Epithelial cell of umbilical artery (primary cell): ENCODE data around the gene HMG20A. TPM values are rescaled to one million over a fixed set of nuclear protein-coding genes. Genes with fewer than 3 reads are reported as not detected.

Experiments
- total RNA-seq: library from RNA; depleted of rRNA; stranded (reverse); fragments of >200 nt; gene quantifications from 2 replicates; pipeline ENCODE4 v1.2.3, GENCODE V29; 2014

Gene HMG20A
- total RNA-seq = 33.4 and 34.4 TPM in 2 replicates

DNA sequence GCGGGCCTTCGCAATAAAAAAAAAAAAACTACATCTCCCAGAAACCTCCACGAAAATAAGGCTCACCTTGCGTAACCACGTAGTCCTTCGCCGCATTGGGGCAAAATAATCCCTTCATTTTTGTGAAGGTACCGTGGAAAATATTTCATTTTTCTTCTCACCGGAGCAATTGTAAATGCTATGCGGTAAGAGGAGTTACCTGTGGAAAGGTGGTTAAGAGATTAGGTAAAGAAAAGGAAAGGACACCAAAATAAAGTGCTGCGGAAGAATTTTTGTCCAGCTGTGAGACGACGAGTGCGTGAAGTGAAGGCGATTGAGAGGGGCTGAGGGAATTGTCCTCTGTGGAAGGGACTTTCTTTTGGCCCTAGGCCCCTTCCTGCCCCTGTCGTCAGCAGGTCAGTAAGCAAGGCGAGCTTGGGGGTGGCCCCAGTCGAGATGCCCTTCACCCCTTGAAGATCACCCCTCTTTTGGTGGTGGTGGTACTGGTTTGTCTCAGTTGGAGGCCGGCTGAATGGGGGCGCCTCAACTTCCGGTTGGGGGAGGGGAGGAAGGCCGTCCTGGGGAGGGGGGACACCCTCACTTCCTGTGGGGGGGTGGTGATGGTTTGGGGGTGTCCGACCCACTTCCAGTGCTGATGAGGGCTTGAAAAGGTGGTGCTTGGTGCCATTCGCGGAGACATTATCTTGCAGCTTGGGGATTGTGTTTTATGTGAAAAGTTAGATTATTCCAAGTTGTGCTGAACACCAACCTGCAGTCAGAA lies at the start of gene HMG20A:
Gene HMG20A (plus strand): TSS at position 279 of the 760 bp plus-strand sequence. CDS start 37,520 bp downstream, outside the sequence.

DNA sequence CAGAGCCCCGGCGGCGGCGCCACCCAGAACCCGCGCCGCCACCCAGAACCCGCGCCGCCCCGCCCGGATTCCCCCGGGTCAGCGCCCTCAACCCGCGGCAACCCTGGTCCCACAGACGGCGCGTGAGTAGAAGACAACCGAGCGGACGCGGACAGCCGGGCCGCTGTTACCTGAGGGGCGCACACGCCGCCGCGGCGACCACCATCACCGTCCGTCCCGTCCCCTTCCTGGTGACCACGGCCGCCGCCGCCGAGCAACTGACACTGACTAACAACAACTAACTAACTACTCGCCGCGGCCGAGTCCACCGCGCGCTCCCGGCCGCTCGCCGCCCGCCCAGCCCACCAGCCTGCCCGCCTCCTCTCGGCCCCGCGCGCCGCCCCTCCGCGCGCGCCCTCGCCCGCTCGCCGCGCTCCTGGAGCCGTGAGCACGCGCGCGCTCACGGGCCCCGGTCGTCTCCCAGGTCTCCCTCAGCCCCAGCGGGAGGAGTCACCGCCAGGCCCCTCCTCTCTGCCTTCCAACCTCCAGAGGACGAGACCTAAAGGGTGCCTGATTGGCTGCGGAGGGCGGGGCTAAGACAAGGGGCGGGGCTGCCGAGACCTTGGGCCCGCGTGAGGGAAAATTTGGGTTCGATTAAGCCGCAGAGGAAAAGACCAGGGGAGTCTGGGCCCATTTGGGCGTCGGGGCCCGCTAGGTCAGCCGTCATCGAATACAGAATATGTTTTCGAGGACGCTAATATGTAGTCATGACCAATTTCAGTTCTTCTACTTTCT lies 665 bp upstream of the HMG20A start, which contains the start of gene PEAK1:
Gene PEAK1 (minus strand): TSS at position 269 of the 774 bp plus-strand sequence. CDS start 238,178 bp downstream, outside the sequence.

Other genes with a start within 250 kb of the HMG20A start
- 55.8 and 73.1 TPM in 2 replicates for gene PEAK1, start 784 bp upstream of the HMG20A start, total RNA-seq
- gene LINGO1, start 212.0 kb downstream of the HMG20A start, total RNA-seq = not detected in 2 replicates